GOT3 (cell line): ENCODE data around the gene C11orf68.
"Not testable (repeated sequence)": the region's sequence is repeated elsewhere in the genome, so short reads cannot be mapped to it uniquely, and the experiment has no call there.

ENCODE experiments used
- DNase-seq: peaks from one replicate; lab custom pipeline; 2025; ENCODE audit warnings: mixed read lengths; lab: John Stamatoyannopoulos, UW

C11orf68 gene

DNA sequence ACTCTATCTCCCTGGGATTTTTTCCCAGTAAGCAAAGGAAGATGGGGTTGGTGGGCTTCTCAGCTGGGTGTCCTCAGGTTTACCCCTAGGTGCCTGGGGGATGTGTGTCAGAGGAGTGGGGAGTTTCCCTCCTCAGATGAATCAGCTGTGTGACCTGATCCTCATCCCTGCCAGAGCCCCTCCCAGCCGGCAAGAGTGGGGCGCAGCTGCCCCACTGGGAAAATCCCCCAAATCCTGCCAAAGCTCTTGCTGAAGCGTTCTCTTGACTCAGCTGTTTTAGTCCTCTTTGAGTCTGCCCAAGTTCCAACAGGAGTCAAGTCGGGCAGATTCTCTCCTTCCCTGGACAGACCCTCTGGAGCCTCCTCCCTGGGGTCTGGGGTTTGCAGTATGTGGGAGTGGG is 6.0 kb downstream of the C11orf68 start:
- no peak for DNase-seq

GRCh38 chr11:65911682-65912568 is 6.9 kb downstream of the C11orf68 start:
- no peak for DNase-seq

GRCh38 chr11:65907878-65908277 is 11.0 kb downstream of the C11orf68 start:
- DNase-seq: no peak

DNA sequence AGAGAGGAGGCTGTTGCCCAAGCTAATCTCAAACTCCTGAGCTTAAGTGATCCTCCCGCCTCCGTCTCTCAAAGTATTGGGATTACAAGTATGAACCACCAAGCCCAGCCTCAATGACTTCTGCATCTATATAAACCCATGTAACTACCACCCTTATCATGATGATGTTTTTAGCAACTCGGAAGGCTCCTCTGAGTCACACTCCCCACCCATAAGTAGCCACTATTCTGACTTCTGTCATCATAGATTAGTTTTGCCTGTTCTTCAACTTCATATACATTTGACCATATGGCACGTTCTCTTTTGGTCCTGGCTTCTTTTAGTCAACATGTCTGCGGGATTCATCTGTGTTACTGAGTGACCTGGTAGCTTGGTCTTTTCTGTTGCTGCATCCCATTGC is 12.3 kb downstream of the C11orf68 start:
- no peak for DNase-seq

- no peak for DNase-seq
These were observed 15.1 kb downstream of the C11orf68 start for GRCh38 chr11:65903715-65904114.

- no peak for DNase-seq
These were observed 15.8 kb downstream of the C11orf68 start for GRCh38 chr11:65903068-65903481.

- no peak for DNase-seq
These were observed 18.0 kb downstream of the C11orf68 start for GRCh38 chr11:65900899-65901180.

GRCh38 chr11:65900125-65900898 is 18.6 kb downstream of the C11orf68 start, which contains the start of gene FOSL1:
TSS of gene FOSL1 (minus strand) at chr11:65900388. CDS start at chr11:65900339, 49 bp downstream.
- DNase-seq: peak; percentile 55

DNA sequence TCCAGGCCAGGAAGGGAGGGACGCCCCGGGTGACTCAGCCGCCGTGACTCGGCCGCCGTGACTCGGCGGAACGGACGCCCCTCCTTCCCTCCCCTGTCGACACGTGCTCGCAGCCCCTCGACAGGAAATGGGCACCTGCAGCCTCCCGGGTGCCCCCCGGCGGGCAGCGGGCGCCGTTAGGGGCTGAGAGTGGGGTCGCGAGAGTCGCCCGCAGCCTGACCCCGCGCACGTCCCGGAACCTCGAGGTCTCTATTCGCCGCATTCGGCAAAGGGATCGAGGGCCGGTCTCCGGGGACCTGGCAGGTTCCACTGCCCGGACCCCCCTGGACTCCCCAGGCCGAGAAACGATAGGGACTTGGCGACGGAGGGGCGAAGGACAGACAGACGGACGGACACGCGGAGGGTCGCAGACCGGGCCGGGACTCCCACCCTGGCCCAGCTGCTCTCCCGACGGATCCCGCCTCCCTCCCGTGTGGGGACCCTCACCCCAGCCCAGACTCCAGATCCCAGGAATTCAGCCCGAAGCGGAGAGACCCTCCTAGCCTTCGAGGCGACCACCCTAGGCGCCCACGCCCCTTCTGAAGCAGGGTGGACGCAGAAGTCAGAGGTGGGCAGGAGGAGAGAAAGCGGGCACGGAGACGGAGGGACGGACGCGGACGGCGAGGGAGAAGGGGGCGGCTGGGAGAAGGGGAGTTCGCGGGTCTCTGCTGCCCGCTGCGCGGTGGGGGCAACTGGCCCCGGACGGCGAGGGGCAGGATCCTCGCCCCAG is 19.3 kb downstream of the C11orf68 start:
- DNase-seq: no peak

DNA sequence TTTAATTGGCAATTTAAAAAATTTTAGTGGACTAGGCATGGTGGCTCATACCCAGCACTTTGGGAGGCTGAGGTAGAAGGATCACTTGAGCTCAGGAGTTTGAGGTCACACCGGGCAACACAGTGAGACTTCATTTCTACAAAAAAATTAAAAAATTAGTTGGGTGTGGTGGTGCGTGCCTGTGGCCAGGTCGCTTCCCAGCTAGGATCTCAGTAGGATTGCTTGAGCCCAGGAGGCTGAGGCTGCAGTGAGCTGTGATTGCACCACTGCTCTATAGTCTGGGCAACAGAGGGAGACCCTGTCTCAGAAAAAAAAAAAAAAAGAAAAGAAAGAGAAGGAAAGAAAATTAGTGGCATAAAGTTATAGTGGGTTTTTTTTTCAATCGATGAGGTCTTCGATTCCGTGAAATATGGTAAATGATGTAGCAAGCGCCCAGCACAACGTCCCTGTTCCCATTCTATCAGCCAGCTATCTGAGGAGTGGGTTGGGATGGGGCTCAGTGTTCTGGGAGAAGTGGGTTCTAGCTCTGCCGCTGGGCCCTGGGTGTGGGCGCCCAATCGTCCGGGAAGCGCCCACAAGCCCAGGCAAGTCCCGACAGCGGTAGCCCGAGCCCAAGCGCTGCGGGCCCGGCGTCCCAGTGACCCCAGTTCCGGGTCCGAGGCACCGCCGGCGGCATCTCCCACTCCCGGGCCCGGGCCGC is 20.1 kb downstream of the C11orf68 start:
- no peak for DNase-seq

DNA sequence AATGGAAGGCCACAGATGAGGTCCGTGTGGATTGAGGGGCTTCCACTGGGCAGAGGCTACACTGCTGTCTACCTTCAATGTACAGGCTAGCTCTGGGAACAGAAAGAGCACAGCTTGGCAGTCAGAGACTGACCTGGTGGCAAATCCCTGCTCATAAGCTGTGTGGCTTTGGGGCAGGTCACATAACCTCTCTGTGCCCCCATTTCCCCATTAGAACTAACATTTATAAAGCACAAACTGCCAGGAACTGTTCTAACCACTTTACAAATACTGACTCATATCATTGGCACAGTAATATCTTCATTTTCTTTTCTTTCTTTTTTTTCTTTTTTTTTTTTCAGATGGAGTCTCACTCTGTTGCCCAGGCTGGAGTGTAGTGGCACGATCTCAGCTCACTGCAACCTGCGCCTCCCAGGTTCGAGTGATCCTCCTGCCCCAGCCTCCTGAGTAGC is 21.8 kb downstream of the C11orf68 start:
- DNase-seq: no peak

DNA sequence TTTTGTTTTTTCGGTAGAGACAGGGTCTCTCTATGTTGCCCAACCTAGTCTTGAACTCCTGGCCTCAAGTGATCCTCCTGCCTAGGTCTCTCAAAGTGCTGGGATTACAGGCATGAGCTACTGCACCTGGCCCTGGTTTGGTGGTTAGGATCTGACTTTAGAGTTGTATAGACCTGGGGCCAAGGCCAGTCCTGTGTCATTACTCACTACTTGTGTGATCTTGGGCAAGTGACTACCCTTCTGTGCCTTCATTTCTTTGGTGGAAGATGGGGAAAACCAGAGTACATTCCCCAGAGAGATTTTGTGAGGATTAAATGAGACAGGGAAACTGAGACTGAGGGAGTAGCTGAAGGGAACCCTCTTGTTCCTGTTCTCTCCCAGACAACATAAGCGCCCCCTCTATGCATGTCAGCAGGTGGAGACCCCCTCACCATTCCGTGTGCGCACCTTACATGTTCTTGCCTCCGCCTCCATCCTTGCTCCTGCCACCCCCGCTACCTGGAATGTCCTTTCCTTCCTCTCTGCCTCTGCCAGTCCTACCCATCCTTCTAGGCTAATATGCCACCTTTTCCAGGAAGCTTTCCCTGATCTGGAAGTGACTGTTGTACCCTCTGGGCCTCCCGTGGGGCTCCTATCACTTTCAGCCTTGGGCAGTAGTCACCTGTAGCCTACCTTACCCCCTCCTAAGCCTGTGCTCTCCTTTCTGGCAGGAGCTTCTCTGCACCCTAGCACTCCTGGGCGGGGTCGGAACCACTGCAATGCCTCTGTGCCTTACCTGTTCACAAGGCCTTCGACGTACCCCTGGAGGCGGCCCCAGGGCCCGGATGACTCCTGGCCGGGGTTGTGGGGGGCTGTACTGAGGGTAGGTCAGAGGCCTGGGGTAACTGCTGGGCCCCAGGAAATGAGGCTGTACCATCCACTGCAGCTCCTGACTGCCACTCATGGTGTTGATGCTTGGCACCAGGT is 22.5 kb downstream of the C11orf68 start:
- no peak for DNase-seq

GRCh38 chr11:65895482-65895981 is 23.3 kb downstream of the C11orf68 start:
- no peak for DNase-seq

DNA sequence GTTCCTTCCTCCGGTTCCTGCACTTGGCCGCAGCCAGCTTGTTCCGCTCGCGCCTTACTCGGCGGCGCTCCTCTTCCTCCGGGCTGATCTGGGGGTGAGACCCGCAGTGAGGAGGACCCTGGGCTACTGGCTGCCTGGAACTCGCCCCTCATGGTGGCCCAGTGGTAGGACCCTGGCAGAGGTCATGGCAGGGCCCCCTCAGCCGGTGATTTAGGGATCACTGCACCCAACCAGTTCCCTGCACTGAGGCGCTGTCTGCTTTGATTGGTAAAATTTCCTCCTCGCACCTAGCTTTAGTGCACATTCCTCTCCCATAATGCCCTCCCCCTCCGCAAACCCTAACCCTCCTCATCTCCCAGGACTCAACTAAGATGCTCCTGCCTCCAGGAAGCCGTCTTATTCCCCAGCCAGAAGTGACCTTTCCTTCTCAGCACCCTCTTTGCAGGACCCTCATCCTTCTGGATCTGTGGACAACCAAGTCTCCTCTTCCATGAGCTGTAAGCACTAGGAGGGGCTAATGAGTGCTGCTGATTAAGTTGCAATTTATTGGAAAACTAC is 24.7 kb downstream of the C11orf68 start:
- DNase-seq: no peak

DNA sequence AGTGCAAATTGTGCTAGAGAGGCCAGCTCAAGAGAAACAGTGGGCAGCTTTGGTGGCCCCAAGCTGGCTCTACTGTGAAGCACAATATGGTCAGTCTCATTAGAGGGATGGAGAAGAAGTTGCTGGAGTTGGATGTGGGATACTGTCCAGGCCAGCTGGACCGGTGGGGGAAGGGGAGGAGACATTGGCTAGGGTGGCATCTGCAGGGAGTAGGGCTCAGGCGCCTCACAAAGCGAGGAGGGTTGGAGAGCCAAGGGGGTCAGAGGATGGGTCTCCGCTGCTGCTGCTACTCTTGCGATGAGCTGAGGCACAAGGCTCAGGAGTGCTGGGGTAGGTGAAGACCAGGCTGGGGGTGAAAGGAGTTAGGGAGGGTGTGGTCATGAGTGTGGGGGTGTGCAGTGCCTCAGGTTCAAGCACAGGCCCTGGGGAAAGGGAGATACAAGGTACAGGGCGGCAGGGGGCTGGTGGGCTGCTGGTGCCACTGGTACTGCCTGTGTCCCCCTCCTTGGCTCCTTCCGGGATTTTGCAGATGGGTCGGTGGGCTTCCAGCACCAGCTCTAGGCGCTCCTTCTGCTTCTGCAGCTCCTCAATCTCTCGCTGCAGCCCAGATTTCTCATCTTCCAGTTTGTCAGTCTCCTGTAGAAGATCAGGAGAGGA is 26.1 kb downstream of the C11orf68 start:
- DNase-seq: no peak

DNA sequence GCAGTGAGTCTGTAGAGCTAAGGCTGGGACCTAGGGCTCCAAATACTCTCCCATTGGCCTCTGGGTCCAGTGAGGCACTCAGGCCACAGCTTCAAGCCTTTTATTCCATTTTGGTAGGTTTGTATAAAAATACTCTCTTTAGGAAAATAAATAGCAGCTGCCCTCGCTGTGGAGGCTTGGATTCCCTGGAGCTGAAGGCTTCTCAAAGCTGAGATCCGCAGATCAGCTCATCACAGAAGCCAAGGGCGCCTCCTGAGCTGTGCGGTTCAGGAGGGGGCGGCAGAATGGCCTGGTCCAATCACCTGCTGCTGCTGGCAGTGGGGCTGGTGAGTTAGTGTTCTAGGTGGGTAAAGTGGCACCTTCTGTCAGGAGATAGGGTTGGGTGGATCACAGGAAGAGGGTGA is 26.7 kb downstream of the C11orf68 start:
- DNase-seq: not testable (repeated sequence)

DNA sequence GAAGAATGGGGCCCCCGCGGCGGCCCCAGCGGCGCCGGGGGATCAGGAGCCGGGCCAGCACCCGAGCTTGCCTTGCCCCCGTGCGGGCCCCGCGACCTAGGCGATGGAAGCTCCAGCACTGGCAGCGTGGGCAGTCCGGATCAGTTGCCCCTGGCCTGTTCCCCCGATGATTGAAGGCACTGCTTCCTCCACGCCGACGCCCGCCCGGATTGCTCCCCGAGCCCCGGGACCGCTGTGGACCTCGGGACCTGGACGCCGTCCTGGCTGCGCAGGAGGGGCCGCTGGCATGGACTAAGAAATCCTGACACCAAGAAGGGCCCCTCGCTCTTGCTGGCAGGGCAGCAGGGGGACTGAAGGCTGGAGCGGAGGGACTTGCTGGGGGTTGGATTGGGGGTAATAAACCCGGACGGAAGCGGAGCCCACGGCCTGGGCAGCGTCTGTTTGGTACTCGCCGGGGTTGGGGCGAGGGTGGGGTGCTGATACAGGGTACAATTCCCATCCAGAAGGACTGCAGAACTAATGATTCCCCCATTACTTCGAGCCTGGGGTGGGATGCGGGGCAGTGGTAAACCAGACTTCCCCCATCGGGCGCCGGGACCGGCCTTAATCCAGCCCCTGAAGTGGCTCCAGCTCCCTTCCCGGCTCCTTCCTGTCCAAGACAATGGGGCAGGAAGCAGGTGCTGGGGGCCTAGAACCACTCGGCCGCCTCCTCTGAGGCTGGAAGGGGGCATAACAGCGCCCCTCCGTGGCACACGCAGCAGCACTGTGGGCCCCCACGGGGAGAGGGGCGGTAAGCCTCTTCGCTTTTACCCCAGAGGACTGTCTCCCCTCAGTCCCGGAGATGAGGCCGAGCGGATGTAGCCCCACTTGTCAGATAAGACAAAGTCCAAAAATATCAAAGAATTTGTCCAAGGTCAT is 27.4 kb downstream of the C11orf68 start:
- DNase-seq: no peak
